Mesenchymal stem cell (in vitro differentiated cells and primary cell): ENCODE data around the gene MAP2K5.

Experiments
- DNase-seq: peaks from one replicate; pipeline ENCODE4 v3.0.0-alpha.2; 2013
- H2AFZ ChIP-seq: one replicate; pipeline ENCODE4 v1.6.1; 2013; ENCODE audit warnings: low read depth, mild to moderate bottlenecking, control low read depth, inconsistent platforms, low read length, moderate library complexity
- H2AK5ac ChIP-seq: 2 replicates; pipeline ENCODE4 v1.6.1; 2013; ENCODE audit warnings: low read length, moderate library complexity, mild to moderate bottlenecking, inconsistent platforms; ENCODE audit not compliant: severe bottlenecking
- H2BK120ac ChIP-seq: one replicate; pipeline ENCODE4 v1.6.1; 2013; ENCODE audit warnings: low read depth, mild to moderate bottlenecking, inconsistent platforms, low read length, moderate library complexity
- H2BK12ac ChIP-seq, 2 experiments: one replicate each; pipeline ENCODE4 v1.6.1; 2013; ENCODE audit warnings: inconsistent platforms in 2 of 2, low read length in 2 of 2, mild to moderate bottlenecking in 2 of 2, moderate library complexity in 2 of 2, control low read depth in 1 of 2
- H2BK15ac ChIP-seq: one replicate; pipeline ENCODE4 v1.6.1; 2013; ENCODE audit warnings: mild to moderate bottlenecking, low read depth, inconsistent platforms; ENCODE audit not compliant: poor library complexity, severe bottlenecking
- H2BK5ac ChIP-seq: 2 replicates; pipeline ENCODE4 v1.6.1; 2013; ENCODE audit warnings: low read depth, mild to moderate bottlenecking, low read length, control low read depth, inconsistent platforms; ENCODE audit not compliant: poor library complexity, severe bottlenecking
- H3K14ac ChIP-seq, 2 experiments: one replicate each; pipeline ENCODE4 v1.6.1; 2013; ENCODE audit warnings: inconsistent platforms in 2 of 2, low read length in 2 of 2, control low read depth in 1 of 2, mild to moderate bottlenecking in 1 of 2, moderate library complexity in 1 of 2
- H3K18ac ChIP-seq, 2 experiments: one replicate each; pipeline ENCODE4 v1.6.1; 2013; ENCODE audit warnings: inconsistent platforms in 2 of 2, low read length in 2 of 2, control low read depth in 1 of 2, low read depth in 1 of 2, mild to moderate bottlenecking in 1 of 2
- H3K23ac ChIP-seq, 2 experiments: one replicate each; pipeline ENCODE4 v1.6.1; 2013; ENCODE audit warnings: inconsistent platforms in 2 of 2, low read length in 2 of 2, mild to moderate bottlenecking in 2 of 2, moderate library complexity in 2 of 2, control low read depth in 1 of 2
- H3K27ac ChIP-seq: 2 replicates; pipeline ENCODE4 v1.5.1; 2013; ENCODE audit warnings: mild to moderate bottlenecking, moderate library complexity, low read length, control low read depth, inconsistent platforms; ENCODE audit not compliant: poor library complexity, severe bottlenecking
- H3K27me3 ChIP-seq, 2 experiments: 2 replicates each; pipeline versions ENCODE4 v1.6.1 to v1.7.0; 2013; ENCODE audit warnings: low read length in 2 of 2, mild to moderate bottlenecking in 2 of 2, moderate library complexity in 2 of 2, control low read depth in 1 of 2, inconsistent platforms in 1 of 2; ENCODE audit not compliant: control insufficient read depth in 1 of 2, insufficient read depth in 1 of 2
- H3K36me3 ChIP-seq, 2 experiments: 2 replicates each; pipeline versions ENCODE4 v1.6.1 to v1.7.0; 2013; ENCODE audit warnings: low read length in 2 of 2, control low read depth in 1 of 2, inconsistent platforms in 1 of 2, low read depth in 1 of 2, mild to moderate bottlenecking in 1 of 2; ENCODE audit not compliant: insufficient read depth in 2 of 2, control insufficient read depth in 1 of 2
- H3K4ac ChIP-seq, 2 experiments: one replicate each; pipeline ENCODE4 v1.6.1; 2013; ENCODE audit warnings: inconsistent platforms in 2 of 2, low read length in 2 of 2, mild to moderate bottlenecking in 2 of 2, moderate library complexity in 2 of 2, control low read depth in 1 of 2, low read depth in 1 of 2
- H3K4me1 ChIP-seq: 2 replicates; pipeline ENCODE4 v1.6.1; 2013; ENCODE audit warnings: low read depth, low read length, control low read depth; ENCODE audit not compliant: control insufficient read depth, insufficient read depth
- H3K4me2 ChIP-seq: 2 replicates; pipeline ENCODE4 v1.6.1; 2013; ENCODE audit warnings: low read length, mild to moderate bottlenecking, inconsistent platforms; ENCODE audit not compliant: poor library complexity, severe bottlenecking
- H3K4me3 ChIP-seq, 2 experiments: 2 replicates each; pipeline versions ENCODE4 v1.5.1 to v1.7.0; 2013; ENCODE audit warnings: low read length in 2 of 2, mild to moderate bottlenecking in 2 of 2, control low read depth in 1 of 2, low read depth in 1 of 2; ENCODE audit not compliant: insufficient read depth in 1 of 2
- H3K79me1 ChIP-seq: replicated peaks from 2 replicates; pipeline ENCODE4 v1.6.1; 2013; ENCODE audit warnings: mild to moderate bottlenecking, control low read depth, low read length, inconsistent platforms; ENCODE audit not compliant: poor library complexity, severe bottlenecking
- H3K9ac ChIP-seq: 2 replicates; pipeline ENCODE4 v1.7.0; 2013; ENCODE audit warnings: mild to moderate bottlenecking, low read length, moderate library complexity
- H3K9me3 ChIP-seq: 2 replicates; pipeline ENCODE4 v1.7.0; 2013; ENCODE audit warnings: mild to moderate bottlenecking, low read length; ENCODE audit not compliant: control insufficient read depth
- H4K8ac ChIP-seq: one replicate; pipeline ENCODE4 v1.6.1; 2013; ENCODE audit warnings: inconsistent platforms, mild to moderate bottlenecking, low read length, moderate library complexity
- H4K91ac ChIP-seq: one replicate; pipeline ENCODE4 v1.6.1; 2013; ENCODE audit warnings: mild to moderate bottlenecking, low read length, inconsistent platforms
- WGBS: methylation state at CpG from one replicate; pipeline ENCODE4 v1.1.7; 2013; ENCODE audit warnings: mixed read lengths; 5-methylcytosine and 5-hydroxymethylcytosine counted together

The MAP2K5 gene

GRCh38 chr15:67570875-67571647, 28.6 kb downstream of the MAP2K5 start:
- H3K9me3 ChIP-seq: no peaks in the 10 kb centered on the region
- no peak for DNase-seq
- H2BK15ac ChIP-seq: no peak overlapping the region
- no peak overlapping the region for H2BK5ac ChIP-seq
- H3K9ac ChIP-seq: no peak overlapping the region
- H2BK120ac ChIP-seq: no peak overlapping the region
- H2AK5ac ChIP-seq: no peak overlapping the region
- no peak overlapping the region for H3K14ac ChIP-seq
- H2BK12ac ChIP-seq: no peak overlapping the region
- H3K27ac ChIP-seq: no peak overlapping the region
- WGBS: 82% methylated on average over 4 of the region's 4 CpGs
- H3K36me3 ChIP-seq: peaks cover 0 to 9% of the 10 kb centered on the region in 2 experiments
- H3K23ac ChIP-seq: no peak overlapping the region
- no peak overlapping the region for H3K4ac ChIP-seq
- H4K91ac ChIP-seq: no peak overlapping the region
- no peak overlapping the region for H4K8ac ChIP-seq
- H3K4me3 ChIP-seq: no peak overlapping the region
- H3K4me2 ChIP-seq: no peak overlapping the region
- H3K79me1 ChIP-seq: no peaks in the 10 kb centered on the region
- no peak overlapping the region for H2AFZ ChIP-seq
- H3K27me3 ChIP-seq: no peaks in the 10 kb centered on the region
- peaks cover 2% of the 10 kb centered on the region for H3K4me1 ChIP-seq
- H3K18ac ChIP-seq: no peak overlapping the region

GRCh38 chr15:67571648-67572415, 29.3 kb downstream of the MAP2K5 start:
- H3K4ac ChIP-seq: no peak overlapping the region
- H3K4me2 ChIP-seq: no peak overlapping the region
- H3K79me1 ChIP-seq: no peaks in the 10 kb centered on the region
- H2AFZ ChIP-seq: no peak overlapping the region
- peak; percentile 55 for DNase-seq
- no peak overlapping the region for H2BK15ac ChIP-seq
- 83% methylated on average over 5 of the region's 5 CpGs for WGBS
- peaks cover 2% of the 10 kb centered on the region for H3K4me1 ChIP-seq
- no peak overlapping the region for H2BK5ac ChIP-seq
- H3K23ac ChIP-seq: no peak overlapping the region
- H3K9ac ChIP-seq: no peak overlapping the region
- peaks cover 0 to 9% of the 10 kb centered on the region in 2 experiments for H3K36me3 ChIP-seq
- H3K27ac ChIP-seq: no peak overlapping the region
- H3K18ac ChIP-seq: no peak overlapping the region
- H4K8ac ChIP-seq: no peak overlapping the region
- no peak overlapping the region for H2BK12ac ChIP-seq
- H3K14ac ChIP-seq: no peak overlapping the region
- H3K27me3 ChIP-seq: no peaks in the 10 kb centered on the region
- no peaks in the 10 kb centered on the region for H3K9me3 ChIP-seq
- H2BK120ac ChIP-seq: peak overlapping the region; percentile 19
- H4K91ac ChIP-seq: no peak overlapping the region
- no peak overlapping the region for H3K4me3 ChIP-seq
- no peak overlapping the region for H2AK5ac ChIP-seq

- Histone ChIP-seq H2BK12ac (no peak overlapping the region), H3K18ac (no peak overlapping the region), H3K4ac (no peak overlapping the region), H3K27ac (no peak overlapping the region), H3K36me3 (peaks cover 0 to 9% of the 10 kb centered on the region in 2 experiments), H3K4me2 (no peak overlapping the region), H3K9ac (no peak overlapping the region), H3K9me3 (no peaks in the 10 kb centered on the region), H3K4me3 (no peak overlapping the region), H3K79me1 (peaks cover 3% of the 10 kb centered on the region), H3K14ac (no peak overlapping the region), H3K23ac (no peak overlapping the region), H2AK5ac (no peak overlapping the region), H2BK120ac (no peak overlapping the region), H3K4me1 (peaks cover 2% of the 10 kb centered on the region), H4K91ac (no peak overlapping the region), H2BK15ac (no peak overlapping the region), H4K8ac (no peak overlapping the region), H2BK5ac (no peak overlapping the region), H3K27me3 (no peaks in the 10 kb centered on the region), H2AFZ (no peak overlapping the region)
- DNase-seq: no peak
- WGBS: 86% methylated on average over 2 of the region's 3 CpGs
Observed at GRCh38 chr15:67573194-67573593, 30.7 kb downstream of the MAP2K5 start.

- Histone ChIP-seq H3K27me3 (no peaks in the 10 kb centered on the region), H3K18ac (no peak overlapping the region), H2BK15ac (no peak overlapping the region), H3K4me2 (no peak overlapping the region), H3K79me1 (peaks cover 3% of the 10 kb centered on the region), H3K9ac (no peak overlapping the region), H2BK12ac (no peak overlapping the region), H2AFZ (no peak overlapping the region), H4K8ac (no peak overlapping the region), H3K27ac (no peak overlapping the region), H3K9me3 (no peaks in the 10 kb centered on the region), H2BK5ac (no peak overlapping the region), H2AK5ac (no peak overlapping the region), H3K36me3 (peaks cover 0 to 6% of the 10 kb centered on the region in 2 experiments), H3K4ac (no peak overlapping the region), H4K91ac (no peak overlapping the region), H2BK120ac (no peak overlapping the region), H3K4me1 (peaks cover 2% of the 10 kb centered on the region), H3K23ac (no peak overlapping the region), H3K14ac (no peak overlapping the region), H3K4me3 (no peak overlapping the region)
- WGBS: 44% methylated on average over 3 of the region's 4 CpGs
- no peak for DNase-seq
Observed at GRCh38 chr15:67575039-67575502, 32.6 kb downstream of the MAP2K5 start.
